HG02840 (cell line): Measurements from ENCODE around the gene CAVIN1.
"Not testable (repeated sequence)": the region's sequence is repeated elsewhere in the genome, so short reads cannot be mapped to it uniquely, and the experiment has no call there.

Source experiments
- ATAC-seq: cut with Tn5 transposase; IDR thresholded peaks from one replicate; pipeline ENCODE4 v1.9.1; 2021; ENCODE audit warnings: mild to moderate bottlenecking, moderate library complexity, moderate number of reproducible peaks; ENCODE audit not compliant: unreplicated experiment, low FRiP score

Gene CAVIN1

DNA sequence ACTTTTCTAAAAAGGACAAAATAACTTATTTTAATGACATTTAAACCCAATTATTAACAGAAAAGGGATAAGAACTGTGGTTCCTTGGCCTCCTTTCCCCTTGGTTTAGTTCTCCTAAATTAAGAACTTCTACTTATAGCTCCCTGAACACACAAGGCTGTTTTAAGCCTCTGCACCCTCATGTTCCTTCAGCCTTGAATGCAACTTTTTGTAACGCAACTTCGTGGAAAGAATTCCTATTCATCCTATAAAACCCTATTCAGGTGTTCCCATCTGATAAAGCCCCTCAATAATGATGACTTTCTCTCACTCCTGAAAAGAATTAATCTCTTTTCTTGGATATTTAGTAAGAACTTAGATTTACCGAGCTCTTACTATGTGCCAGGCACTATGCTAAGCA, 41.2 kb downstream of the CAVIN1 start:
- no peak for ATAC-seq

DNA sequence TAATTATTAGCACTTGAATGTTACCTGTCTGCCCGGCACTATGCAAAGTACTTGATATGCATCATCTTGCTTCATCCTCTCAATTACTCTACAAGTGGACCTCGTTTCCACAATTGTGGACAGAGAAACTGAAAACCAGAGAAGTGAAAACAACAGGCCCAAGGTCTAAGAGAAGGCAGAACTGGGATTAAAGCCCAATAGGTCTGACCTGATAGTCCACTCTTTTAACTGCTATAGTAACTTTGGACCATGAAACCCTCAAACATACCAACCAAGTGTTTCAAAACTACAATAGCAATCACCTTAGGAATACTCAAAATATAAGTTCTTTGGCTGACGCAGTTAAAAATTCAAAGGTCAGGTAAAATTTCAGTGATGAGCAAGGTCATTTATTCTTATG, 42.1 kb downstream of the CAVIN1 start:
- ATAC-seq, result no peak

DNA sequence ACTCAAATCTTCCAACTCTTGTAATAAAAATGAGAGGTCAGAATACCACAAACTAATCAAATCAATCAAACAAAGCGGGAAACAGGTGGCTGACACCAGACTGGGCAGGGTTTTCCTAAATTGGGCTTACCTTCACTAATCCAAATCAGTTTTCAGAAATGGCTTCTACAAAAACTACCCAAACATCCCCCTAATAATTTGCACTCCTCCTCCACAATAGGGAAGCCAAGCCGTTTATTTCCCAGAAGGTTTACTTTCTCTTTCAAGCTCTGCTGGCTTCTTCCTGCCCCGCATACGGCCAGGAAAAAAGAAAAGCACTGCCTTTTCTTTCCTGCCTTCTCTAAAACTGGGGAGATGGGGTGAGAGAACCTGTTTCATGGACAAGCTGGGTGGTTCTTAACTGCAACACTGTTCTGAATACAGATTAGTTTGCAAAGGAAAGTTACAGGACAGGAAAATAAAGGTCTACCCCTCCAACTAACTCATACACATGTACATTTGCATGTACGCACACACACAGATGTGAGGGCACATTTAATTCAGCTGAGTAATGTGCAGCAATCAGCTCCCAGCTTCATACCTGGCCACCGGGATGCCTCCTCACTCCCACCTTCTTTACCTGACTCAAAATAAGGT, 44.0 kb downstream of the CAVIN1 start:
- ATAC-seq, result no peak

DNA sequence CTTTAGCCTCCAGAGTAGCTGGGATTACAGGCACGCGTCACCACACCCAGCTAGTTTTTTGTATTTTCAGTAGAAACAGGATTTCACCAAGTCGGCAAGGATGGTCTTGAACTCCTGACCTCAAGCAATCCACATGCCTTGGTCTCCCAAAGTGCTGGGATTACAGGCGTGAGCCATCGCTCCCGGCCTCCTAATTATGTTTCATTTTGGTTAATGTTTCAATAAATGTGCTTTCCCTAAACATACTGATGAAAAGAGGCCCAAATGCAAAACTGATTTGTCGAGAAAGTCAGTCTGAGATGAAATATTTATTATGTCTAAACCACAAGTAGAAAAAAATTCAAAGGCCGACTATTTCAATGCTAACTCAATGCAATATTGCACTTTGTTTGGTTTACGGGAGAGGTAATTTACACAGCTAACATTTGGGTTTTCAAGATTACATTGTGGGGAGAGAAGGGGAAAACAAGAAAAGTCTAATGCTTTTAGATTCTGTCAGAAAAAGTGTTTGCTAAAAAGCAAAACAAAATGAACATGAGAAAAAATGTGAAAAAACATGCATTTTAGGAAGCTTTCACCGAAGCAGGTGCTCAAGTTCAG, 44.6 kb downstream of the CAVIN1 start:
- no peak for ATAC-seq

DNA sequence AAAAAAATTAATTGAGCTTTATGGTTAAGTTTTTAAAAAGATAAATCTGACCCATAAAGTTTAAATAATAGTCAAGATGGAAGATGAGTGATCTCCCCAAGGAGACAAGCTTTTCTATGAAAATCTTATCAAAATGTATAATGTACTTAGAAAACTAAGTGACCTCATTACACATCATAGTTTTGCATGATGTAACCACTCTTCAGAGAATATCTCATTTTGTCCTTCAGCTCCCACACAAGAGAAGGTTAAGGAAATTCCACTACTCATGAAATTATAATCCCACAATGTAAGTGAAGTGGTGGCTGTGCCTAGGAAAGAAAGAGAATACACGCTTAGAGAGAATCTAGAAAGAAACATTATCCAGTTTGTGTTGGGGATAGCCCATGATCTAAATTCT, 49.2 kb downstream of the CAVIN1 start:
- no peak for ATAC-seq

DNA sequence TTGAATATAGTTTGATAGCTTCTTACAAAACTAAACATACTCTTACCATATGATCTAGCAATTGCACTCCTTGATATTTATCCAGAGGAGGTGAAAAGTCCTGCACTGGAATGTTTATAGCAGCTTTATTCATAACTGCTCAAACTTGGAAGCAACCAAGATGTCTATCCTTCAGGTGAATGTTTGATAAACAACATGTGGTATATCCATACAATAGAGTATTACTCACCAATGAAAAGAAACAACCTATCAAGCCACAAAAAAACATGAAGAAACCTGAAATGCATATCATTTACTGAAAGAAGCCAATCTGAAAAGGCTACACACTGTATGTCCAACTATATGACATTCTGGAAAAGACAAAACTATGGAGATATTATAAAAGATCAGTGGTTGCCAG, 50.9 kb downstream of the CAVIN1 start:
- ATAC-seq, result no peak

DNA sequence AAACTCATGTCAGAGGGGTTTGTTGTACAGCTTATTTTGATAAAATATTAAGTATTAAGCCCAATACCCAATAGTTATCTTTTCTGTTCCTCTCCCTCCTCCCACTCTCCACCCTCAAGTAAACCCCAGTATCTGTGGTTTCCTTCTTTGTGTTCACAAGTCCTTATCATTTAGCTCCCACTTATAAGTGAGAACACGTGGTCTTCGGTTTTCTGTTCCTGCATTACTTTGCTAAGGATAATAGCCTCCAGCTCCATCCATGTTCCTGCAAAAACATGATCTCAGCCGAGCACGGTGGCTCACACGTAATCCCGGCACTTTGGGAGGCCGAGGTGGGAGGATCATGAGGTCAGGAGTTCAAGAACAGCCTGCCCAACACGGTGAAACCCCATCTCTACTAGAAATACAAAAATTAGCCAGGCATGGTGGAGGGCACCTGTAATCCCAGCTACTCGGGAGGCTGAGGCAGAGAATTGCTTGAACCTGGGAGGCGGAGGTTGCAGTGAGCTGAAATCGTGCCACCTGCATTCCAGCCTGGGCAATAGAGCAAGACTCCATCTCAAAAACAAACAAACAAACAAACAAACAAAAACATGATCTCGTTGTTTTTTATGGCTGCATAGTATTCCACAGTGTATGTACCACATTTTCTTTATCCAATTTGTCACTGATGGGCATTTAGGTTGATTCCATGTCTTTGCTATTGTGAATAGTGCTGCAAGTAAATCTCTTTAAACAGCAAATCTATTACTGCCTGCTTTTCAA, 54.1 kb downstream of the CAVIN1 start:
- ATAC-seq, result not testable (repeated sequence)

DNA sequence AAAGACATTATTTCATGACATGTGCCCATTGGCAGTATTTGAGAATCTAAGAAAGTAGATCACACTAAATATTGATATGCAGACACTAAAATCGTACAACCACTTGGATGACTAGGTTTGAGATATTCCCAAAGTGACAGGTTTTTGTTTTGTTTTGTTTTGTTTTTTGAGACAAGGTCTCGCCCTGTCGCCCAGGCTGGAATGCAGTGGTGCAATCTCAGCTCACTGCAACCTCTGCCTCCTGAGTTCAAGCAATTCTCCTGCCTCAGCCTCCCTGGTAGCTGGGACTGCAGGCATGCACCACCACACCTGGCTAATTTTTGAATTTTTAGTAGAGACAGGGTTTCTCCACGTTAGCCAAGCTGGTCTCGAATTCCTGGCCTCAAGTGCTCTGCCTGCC, 54.7 kb downstream of the CAVIN1 start:
- not testable (repeated sequence) for ATAC-seq

DNA sequence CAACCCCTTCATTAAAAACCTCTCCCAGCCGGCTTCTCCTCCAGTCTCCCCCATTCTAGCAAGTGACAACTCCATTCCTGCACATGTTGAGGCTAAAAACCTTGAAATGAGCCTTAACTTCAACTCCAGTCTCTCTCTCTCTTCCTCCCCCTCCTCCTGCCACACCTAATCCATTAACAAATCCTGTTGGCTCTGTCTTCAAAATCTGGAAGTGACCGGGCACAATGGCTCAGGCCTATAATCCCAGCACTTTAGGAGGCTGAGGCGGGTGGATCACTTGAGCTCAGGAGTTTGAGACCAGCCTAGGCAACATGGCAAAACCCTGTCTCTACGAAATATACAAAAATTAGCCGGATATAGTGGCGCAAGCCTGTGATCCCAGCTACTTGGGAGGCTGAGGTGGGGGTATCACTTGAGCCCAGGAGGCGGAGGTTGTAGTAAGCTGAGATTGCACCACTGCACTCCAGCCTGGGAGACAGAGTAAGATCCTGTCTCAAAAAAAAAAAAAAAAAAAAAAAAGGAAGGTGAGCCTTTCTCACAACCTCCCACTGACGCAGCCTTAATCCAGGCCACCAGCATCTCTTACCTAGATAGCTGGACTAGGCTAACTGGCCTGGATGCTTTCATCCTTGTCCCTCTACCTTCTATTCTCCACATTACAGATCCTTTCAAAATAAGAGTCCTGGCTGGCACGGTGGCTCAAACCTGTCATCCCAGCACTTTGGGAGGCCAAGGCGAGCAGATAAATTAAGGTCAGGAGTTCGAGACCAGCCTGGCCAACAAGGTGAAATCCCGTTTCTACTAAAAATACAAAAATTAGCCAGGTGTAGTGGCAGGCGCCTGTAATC, 56.7 kb downstream of the CAVIN1 start:
- ATAC-seq, result not testable (repeated sequence)

DNA sequence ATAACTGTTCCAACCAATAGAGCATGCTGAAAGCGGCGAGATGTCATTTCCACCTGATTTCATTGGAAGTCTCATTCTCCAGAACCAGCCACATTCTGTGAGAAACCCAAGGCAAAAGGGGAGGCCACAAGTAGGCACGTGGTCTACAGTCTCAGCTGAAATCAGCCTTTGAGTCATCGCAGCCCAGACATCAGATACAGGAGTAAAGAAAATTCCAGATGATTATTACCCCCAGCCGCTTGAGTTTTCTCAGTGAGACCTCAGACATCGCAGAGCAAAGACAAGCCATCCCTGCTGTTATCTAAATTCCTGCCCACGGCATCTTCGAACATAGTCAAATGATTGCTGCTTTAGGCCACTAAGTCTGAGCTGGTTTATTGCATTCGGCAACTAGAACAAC, 57.9 kb downstream of the CAVIN1 start:
- ATAC-seq, result no peak

DNA sequence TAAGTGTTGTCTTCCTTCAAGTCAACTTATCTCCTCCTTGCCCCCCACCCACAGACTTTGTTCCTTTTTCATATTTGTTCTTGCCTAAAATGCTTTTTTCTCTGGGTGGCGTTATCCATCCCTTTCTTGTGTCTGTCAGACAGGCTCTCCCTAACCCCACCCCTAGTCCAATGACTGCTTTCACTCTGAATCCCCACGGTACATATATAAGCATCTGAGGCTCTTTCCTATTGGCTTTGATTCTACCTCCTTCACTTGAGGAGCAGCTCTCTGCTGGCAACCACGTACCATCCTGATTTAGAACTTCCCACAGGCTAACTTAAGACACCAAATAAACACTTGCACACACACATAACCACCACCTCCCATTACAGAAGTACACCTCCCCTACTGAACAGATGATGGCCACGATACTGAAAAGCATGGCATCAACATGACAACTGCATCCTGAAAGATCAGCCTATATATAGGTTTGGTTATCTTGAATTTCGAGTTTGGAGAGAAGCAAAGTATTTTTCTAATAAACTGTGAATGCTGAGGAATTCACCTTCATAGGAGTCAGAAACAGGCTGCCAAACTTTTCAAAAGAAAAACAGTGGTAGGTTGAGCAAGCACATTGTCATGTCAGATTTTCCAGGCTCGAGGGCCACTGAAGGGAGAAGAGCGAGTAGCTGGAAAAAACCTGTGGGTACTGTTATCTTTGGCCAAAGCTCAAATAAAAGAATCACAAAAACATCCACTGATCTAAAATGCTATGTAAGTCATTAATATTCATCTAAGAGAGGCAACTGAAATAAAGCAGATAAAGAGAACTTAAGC, 59.1 kb downstream of the CAVIN1 start:
- ATAC-seq, result no peak

DNA sequence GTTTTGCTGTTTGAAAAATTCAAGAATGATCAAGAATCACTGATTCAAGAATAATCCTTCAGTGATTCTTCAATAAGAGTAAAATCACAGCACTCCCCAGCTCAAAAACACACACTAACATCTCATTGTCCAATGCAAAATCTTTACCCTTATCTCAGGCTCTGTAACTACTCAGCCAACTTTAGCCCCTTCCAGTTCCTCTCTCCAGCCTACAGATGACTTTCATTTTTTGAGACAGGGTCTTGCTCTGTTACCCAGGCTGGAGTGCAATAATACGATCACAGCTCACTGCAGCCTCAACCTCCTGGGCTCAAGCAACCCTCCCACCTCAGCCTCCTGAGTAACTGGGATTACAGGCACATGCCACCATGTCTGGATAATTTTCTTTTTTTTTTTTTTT, 59.8 kb downstream of the CAVIN1 start:
- no peak for ATAC-seq

DNA sequence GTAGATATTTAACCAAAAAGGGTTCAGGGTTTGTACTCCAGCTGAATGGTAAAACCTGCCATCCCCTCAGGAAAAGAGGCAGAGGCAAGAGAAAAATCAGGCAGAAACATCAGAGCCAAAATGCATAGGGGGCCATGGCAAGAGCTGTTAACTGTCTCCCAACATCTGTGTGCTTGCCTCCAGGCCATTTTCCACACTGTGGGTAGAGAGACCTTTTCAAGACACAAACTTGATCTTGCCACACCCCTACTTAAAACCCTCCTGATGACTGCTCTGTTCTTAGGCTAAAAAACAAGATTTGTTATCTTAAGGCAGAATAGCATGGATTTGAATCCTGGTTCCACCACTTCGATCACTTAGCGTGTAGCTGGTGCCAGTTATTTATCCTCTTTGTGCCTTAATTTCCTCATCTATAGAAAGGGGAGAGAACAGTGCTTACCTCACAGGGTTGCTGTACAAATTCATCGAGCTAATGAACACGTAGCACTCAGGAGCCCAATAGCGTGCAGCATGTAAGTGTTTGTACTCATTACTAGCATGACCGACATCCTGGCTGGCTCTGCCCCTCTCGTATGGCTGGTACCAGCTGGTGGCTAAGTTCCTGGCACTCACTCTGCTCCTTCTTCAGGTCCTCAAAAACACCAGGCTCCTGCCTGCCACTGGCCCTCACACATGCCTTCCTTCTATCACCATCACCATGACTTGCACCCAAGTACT, 60.7 kb downstream of the CAVIN1 start:
- no peak for ATAC-seq

DNA sequence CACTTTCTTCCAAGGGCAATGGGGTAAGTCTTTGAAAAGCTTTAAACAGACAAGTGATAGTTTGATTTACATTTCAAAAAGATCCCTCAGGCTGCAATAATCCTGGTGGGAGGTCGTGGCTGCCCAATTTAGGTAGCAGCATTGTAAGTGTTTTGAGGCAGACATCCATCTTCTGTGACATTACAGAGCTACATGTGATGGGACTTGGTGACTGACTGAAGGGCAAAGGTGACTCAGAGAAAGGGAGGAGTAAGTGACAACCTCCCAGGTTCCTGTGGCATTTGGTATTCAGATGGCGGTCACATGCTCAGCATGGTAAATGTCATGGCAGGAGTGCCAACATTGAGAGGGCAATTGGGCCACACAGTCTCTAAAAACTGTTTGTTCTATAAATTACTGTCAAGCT, 61.3 kb downstream of the CAVIN1 start:
- no peak for ATAC-seq

DNA sequence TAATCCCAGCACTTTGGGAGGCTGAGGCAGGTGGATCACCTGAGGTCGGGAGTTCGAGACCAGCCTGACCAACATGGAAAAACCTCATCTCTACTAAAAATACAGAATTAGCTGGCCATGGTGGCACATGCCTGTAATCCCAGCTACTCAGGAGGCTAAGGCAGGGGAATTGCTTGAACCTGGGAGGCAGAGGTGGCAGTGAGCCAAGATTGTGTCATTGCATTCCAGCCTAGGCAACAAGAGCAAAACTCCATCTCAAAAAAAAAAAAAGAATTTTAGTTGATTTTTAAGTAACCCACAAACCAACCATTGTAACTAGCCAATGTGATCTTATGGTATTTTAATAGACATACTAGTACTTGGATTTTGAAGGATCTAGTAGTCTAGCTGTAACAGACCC, 62.7 kb downstream of the CAVIN1 start:
- ATAC-seq, result not testable (repeated sequence)

DNA sequence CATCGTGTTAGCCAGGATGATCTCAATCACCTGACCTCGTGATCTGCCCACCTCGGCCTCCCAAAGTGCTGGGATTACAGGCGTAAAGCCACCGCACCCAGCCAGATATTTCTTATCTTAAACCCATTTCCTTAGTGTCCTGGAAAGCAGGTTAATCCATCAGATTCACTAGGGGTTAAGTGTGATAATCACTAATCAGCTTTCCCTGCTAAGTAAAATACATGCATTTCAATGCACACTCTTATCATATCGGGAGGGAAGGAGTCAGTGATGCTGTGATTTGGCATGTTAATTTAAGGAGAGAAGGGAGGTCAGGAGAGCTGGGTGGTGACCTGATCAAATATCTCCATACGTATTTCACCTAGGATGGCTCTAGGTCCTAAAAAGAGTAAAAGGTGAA, 63.9 kb downstream of the CAVIN1 start:
- ATAC-seq, result no peak

DNA sequence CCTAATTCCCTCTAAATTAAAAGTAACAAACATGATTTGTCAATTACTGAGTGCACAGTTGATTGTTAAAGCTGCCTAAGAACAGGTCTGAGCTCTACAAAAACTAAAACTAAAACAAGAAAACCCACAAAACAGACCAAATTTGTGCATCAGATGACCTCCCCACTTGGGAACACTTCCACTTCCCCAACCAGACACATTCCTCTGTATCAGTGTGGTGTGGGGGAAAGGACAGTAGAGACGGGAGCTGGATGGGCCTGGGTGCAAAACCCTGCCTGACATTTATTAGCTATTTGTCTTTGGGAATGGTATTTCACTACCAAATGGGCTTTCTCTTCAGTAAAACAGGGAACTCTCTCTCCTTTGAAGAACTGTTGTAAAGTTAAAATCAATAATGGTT, 64.6 kb downstream of the CAVIN1 start:
- ATAC-seq, result no peak

DNA sequence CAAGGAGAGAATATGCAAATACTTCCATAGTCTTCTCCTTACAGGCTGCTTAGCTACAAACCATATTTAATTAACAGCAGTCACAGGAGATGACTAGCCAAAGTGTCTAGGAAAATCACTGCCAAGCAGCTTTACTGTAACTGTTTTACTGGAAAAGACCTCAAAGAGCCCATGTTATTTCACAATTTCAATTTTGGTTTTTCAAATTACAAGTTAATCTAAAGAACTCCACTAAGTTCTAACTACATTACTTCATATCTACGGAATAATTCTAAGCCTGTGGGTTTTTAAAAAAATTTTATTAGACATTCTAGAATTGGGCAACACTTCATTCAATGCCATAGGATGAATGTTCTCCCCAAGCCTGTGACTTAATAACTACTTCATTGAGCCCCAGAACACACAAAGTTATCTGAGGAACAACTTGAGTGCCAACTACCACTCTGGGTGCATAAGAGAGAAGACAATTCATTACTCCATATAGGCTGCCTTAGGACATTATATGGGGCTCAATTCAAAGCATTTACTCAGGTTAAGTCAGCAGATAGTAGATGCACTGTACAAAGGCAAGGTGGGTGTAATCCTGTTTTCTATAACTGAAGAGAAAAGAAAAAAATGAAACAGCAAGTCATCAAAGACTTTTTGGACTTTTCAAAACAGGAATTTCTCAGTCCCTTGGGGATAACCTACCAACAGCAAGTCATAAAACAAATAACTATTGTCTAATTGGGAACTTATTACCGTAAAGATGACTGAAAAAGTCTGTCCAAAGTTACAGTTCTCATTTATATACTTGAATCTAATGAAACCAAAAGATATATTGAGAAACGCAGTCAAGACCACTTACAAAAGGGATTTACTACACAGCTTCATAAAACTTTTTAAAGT, 67.9 kb downstream of the CAVIN1 start:
- ATAC-seq, result no peak
